H9 (cell line): ENCODE data around the gene ATG13. TPM values are rescaled to one million over a fixed set of nuclear protein-coding genes. Genes with fewer than 3 reads are reported as not detected.

Experiments used
- DNase-seq: peaks from one replicate; pipeline ENCODE4 v3.0.0-alpha.2; 2017
- H2AFZ ChIP-seq: one replicate; pipeline ENCODE4 v1.6.1; 2013; ENCODE audit warnings: mild to moderate bottlenecking, low read length, control low read depth, moderate library complexity
- H2AK5ac ChIP-seq: 2 replicates; pipeline ENCODE4 v1.6.1; 2013; ENCODE audit warnings: low read length, control low read depth, mixed read lengths; ENCODE audit not compliant: insufficient read length
- H2BK120ac ChIP-seq: one replicate; pipeline ENCODE4 v1.6.1; 2013; ENCODE audit warnings: low read depth, mild to moderate bottlenecking, low read length, control low read depth, inconsistent platforms; ENCODE audit not compliant: poor library complexity, severe bottlenecking
- H2BK12ac ChIP-seq: 2 replicates; pipeline ENCODE4 v1.6.1; 2013; ENCODE audit warnings: low read length, control low read depth, mixed read lengths, low read depth; ENCODE audit not compliant: insufficient read length
- H2BK15ac ChIP-seq: 2 replicates; pipeline ENCODE4 v1.6.1; 2013; ENCODE audit warnings: low read depth, low read length, control low read depth
- H2BK20ac ChIP-seq: one replicate; pipeline ENCODE4 v1.6.1; 2013; ENCODE audit warnings: low read depth, mild to moderate bottlenecking, low read length, control low read depth, inconsistent platforms; ENCODE audit not compliant: poor library complexity, severe bottlenecking
- H2BK5ac ChIP-seq: 2 replicates; pipeline ENCODE4 v1.6.1; 2013; ENCODE audit warnings: low read length, control low read depth, mixed read lengths; ENCODE audit not compliant: insufficient read length
- H3K14ac ChIP-seq: 2 replicates; pipeline ENCODE4 v1.6.1; 2013; ENCODE audit warnings: low read length, control low read depth; ENCODE audit not compliant: insufficient read depth
- H3K18ac ChIP-seq: 2 replicates; pipeline ENCODE4 v1.6.1; 2013; ENCODE audit warnings: low read depth, mild to moderate bottlenecking, mixed read lengths, low read length, control low read depth; ENCODE audit not compliant: insufficient read length
- H3K23ac ChIP-seq: 2 replicates; pipeline ENCODE4 v1.6.1; 2013; ENCODE audit warnings: low read length, control low read depth, mixed read lengths, low read depth; ENCODE audit not compliant: insufficient read length
- H3K23me2 ChIP-seq: 2 replicates; pipeline ENCODE4 v1.6.1; 2013; ENCODE audit warnings: low read depth, mild to moderate bottlenecking, mixed read lengths, low read length, control low read depth; ENCODE audit not compliant: insufficient read length, poor library complexity, severe bottlenecking
- H3K27ac ChIP-seq: 2 replicates; pipeline ENCODE4 v1.5.1; 2013; ENCODE audit warnings: low read length, control low read depth, mixed read lengths, low read depth; ENCODE audit not compliant: insufficient read length
- H3K27me3 ChIP-seq: 2 replicates; pipeline ENCODE4 v1.6.1; 2013; ENCODE audit warnings: low read length, control low read depth, inconsistent platforms; ENCODE audit not compliant: insufficient read depth
- H3K4ac ChIP-seq: 2 replicates; pipeline ENCODE4 v1.6.1; 2013; ENCODE audit warnings: low read depth, mild to moderate bottlenecking, control low read depth, inconsistent platforms, low read length, moderate library complexity
- H3K4me1 ChIP-seq: 2 replicates; pipeline ENCODE4 v1.6.1; 2013; ENCODE audit warnings: low read length, control low read depth, inconsistent platforms; ENCODE audit not compliant: insufficient read depth
- H3K4me2 ChIP-seq: 2 replicates; pipeline ENCODE4 v1.6.1; 2013; ENCODE audit warnings: low read length, control low read depth, mixed read lengths; ENCODE audit not compliant: insufficient read length, insufficient read depth
- H3K56ac ChIP-seq: 2 replicates; pipeline ENCODE4 v1.6.1; 2013; ENCODE audit warnings: low read depth, mild to moderate bottlenecking, mixed read lengths, low read length, control low read depth; ENCODE audit not compliant: insufficient read length
- H3K79me1 ChIP-seq: 2 replicates; pipeline ENCODE4 v1.6.1; 2013; ENCODE audit warnings: low read depth, mild to moderate bottlenecking, moderate library complexity, low read length, control low read depth, inconsistent platforms; ENCODE audit not compliant: insufficient read depth, poor library complexity, severe bottlenecking
- H3K79me2 ChIP-seq: 2 replicates; pipeline ENCODE4 v1.6.1; 2013; ENCODE audit warnings: low read length, control low read depth, inconsistent platforms; ENCODE audit not compliant: insufficient read depth
- H3K9ac ChIP-seq: 2 replicates; pipeline ENCODE4 v1.6.1; 2013; ENCODE audit warnings: low read length, control low read depth, mixed read lengths; ENCODE audit not compliant: insufficient read length; ENCODE audit errors: extremely low read depth
- H3K9me3 ChIP-seq: one replicate; pipeline ENCODE4 v1.6.1; 2013; ENCODE audit warnings: low read depth, low read length, inconsistent platforms; ENCODE audit not compliant: control insufficient read depth
- H3T11ph ChIP-seq: one replicate; pipeline ENCODE4 v1.6.1; 2013; ENCODE audit warnings: mild to moderate bottlenecking, low read length, control low read depth, inconsistent platforms
- H4K20me1 ChIP-seq: one replicate; pipeline ENCODE4 v1.6.1; 2013; ENCODE audit not compliant: control insufficient read depth, insufficient read length, insufficient read depth
- H4K5ac ChIP-seq: 2 replicates; pipeline ENCODE4 v1.6.1; 2013; ENCODE audit warnings: low read depth, mild to moderate bottlenecking, mixed read lengths, low read length, control low read depth; ENCODE audit not compliant: insufficient read length
- H4K8ac ChIP-seq: replicated peaks from 2 replicates; pipeline ENCODE4 v1.6.1; 2013; ENCODE audit warnings: low read length, control low read depth, mixed read lengths, low read depth; ENCODE audit not compliant: insufficient read length
- H4K91ac ChIP-seq: 2 replicates; pipeline ENCODE4 v1.6.1; 2013; ENCODE audit warnings: low read depth, mild to moderate bottlenecking, moderate library complexity, mixed read lengths, low read length, control low read depth; ENCODE audit not compliant: insufficient read length
- H3K27ac Mint-ChIP-seq, 3 experiments: 2 replicates in 2 of 3; 3 replicates in 1 of 3; pipeline ENCODE4 v1.8.0; 2020 to 2021; ENCODE audit warnings: mixed read lengths in 3 of 3, mild to moderate bottlenecking in 1 of 3, moderate library complexity in 1 of 3
- H3K27me3 Mint-ChIP-seq: 2 replicates; pipeline ENCODE4 v1.8.0; 2021; ENCODE audit warnings: low read depth, mild to moderate bottlenecking, moderate library complexity, mixed read lengths
- H3K36me3 Mint-ChIP-seq, 3 experiments: 2 replicates in 2 of 3; 3 replicates in 1 of 3; pipeline ENCODE4 v1.8.0; 2020 to 2021; ENCODE audit warnings: low read depth in 3 of 3, mixed read lengths in 3 of 3; ENCODE audit not compliant: insufficient read depth in 1 of 3
- H3K4me1 Mint-ChIP-seq, 2 experiments: 2 replicates each; pipeline ENCODE4 v1.8.0; 2020; ENCODE audit warnings: mixed read lengths in 2 of 2
- H3K4me3 Mint-ChIP-seq, 2 experiments: 2 replicates in 1 of 2; 3 replicates in 1 of 2; pipeline ENCODE4 v1.8.0; 2020 to 2021; ENCODE audit warnings: mild to moderate bottlenecking in 2 of 2, mixed read lengths in 2 of 2, moderate library complexity in 1 of 2
- H3K9me3 Mint-ChIP-seq, 2 experiments: 2 replicates in 1 of 2; 3 replicates in 1 of 2; pipeline ENCODE4 v1.8.0; 2020; ENCODE audit warnings: mild to moderate bottlenecking in 2 of 2, mixed read lengths in 2 of 2, moderate library complexity in 1 of 2
- CTCF ChIP-seq: fragments of 200-600 bp; sonication (generic); conservative IDR thresholded peaks from 3 replicates; pipeline ENCODE4 v1.8.0; 2021; ENCODE audit warnings: antibody characterized with exemption, mild to moderate bottlenecking
- WGBS: extraction: QIAGEN DNeasy Blood & Tissue Kit; methylation state at CpG from one replicate; pipeline ENCODE4 v1.1.7; 2013; ENCODE audit warnings: missing lambda C conversion rate, low lambda C conversion rate, mixed read lengths; ENCODE audit not compliant: insufficient read length; ENCODE audit errors: extremely low coverage; 5-methylcytosine and 5-hydroxymethylcytosine counted together
- total RNA-seq: library from RNA; stranded (reverse); gene quantifications from 2 replicates; pipeline ENCODE4 v1.2.1, GENCODE V29; 2021

Gene ATG13
- total RNA-seq, 1 experiment from 2014 or later: 79.1 TPM

- Histone ChIP-seq H2AK5ac (no peak overlapping the region), H3K9ac (no peak overlapping the region), H3K9me3 (no peaks in the 10 kb centered on the region), H2BK15ac (no peak overlapping the region), H2AFZ (no peak overlapping the region), H3K27ac (no peak overlapping the region), H3K4me2 (no peak overlapping the region), H2BK120ac (no peak overlapping the region), H3K18ac (no peak overlapping the region), H3K79me1 (no peaks in the 10 kb centered on the region), H2BK20ac (no peak overlapping the region), H3K56ac (no peak overlapping the region), H4K5ac (no peak overlapping the region), H3K23ac (no peak overlapping the region), H4K91ac (no peak overlapping the region), H4K8ac (no peak overlapping the region), H3T11ph (no peak overlapping the region), H4K20me1 (no peaks in the 10 kb centered on the region), H3K4ac (no peak overlapping the region), H2BK5ac (no peak overlapping the region), H3K23me2 (no peaks in the 10 kb centered on the region), H3K14ac (no peak overlapping the region), H3K4me1 (no peaks in the 10 kb centered on the region), H3K27me3 (no peaks in the 10 kb centered on the region), H2BK12ac (no peak overlapping the region), H3K79me2 (no peaks in the 10 kb centered on the region)
- H3K27ac Mint-ChIP-seq: no peak overlapping the region
- H3K9me3 Mint-ChIP-seq: no peaks in the 10 kb centered on the region
- no peak overlapping the region for H3K4me3 Mint-ChIP-seq
- WGBS: no CpG with 5 or more reads among the region's 7 CpGs
- H3K36me3 Mint-ChIP-seq: peaks cover 11 to 33% (median 25%) of the 10 kb centered on the region in 3 experiments
- TF ChIP-seq CTCF: no peak
- no peaks in the 10 kb centered on the region for H3K4me1 Mint-ChIP-seq
- no peak for DNase-seq
- no peaks in the 10 kb centered on the region for H3K27me3 Mint-ChIP-seq
These were observed 22.0 kb downstream of the ATG13 start for GRCh38 chr11:46639197-46639839.
